NCI-H146 treated with DMSO at 0.1 percent for 48 hours (cell line): ENCODE measurements around the gene ESPNL.

Source experiments
- DNase-seq: peaks from one replicate; lab custom pipeline; 2025; ENCODE audit not compliant: unreplicated experiment; lab: John Stamatoyannopoulos, UW

ESPNL gene

DNA sequence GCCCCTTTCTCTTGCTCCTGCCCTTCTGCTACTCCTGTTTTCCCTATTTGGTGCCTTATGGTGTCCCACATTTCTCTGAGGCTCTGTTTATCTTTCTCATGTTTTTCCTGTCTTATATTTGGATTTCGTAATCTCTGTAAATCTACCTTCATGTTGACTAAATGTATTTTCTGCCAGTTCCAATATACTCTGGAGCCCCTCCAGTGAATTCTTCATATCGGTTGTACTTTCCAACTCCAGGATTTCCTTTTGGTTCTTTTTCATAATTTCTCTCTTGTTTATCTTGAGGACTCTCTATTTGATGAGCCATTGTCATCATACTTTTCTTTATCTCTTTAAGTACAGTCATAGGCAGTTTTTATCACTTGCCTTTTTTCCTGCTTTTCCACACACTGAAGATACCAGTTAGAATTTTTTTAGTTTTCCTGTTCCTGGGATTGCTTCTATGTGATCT, 20.2 kb upstream of the ESPNL start:
- no peak for DNase-seq

DNA sequence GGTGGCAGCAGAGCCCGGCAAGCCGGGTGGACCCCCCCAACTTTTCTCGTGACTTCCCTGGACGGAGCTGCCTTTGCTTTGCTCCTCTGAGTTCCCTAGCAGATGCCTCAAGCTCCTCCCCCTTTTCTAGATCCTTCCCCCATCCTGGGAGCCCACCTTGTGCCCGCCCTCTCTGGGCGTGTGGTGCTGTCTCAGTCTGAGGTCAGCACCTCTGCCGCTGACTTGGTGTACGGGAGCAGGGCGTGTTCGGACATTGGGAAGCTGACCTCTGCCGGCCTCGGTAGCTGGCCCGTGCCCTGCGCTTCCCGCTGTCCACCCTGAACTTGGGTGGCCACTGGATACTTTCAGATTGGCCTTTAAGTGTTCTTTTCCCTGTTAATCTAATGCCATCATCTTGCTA, 19.6 kb upstream of the ESPNL start:
- DNase-seq = no peak

DNA sequence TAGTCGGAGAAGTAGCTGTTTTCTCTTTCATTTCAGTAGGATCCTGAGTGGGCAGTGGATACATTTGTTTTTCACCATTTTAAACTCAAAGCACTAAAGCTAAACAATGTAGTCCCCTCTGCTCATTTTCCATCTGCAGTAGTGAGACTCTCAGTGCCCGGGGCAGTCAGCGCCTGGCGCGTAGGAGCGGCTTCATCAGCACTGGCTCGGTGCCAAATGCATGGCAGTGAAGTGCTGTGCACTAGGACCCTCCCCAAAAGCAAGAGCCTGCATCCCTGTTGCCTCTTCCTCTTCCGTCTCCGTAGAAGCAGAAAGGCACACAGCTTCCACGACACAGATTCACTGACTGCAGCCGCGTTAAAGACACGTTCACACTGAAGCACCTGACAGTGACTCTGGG, 19.0 kb upstream of the ESPNL start:
- DNase-seq = no peak

DNA sequence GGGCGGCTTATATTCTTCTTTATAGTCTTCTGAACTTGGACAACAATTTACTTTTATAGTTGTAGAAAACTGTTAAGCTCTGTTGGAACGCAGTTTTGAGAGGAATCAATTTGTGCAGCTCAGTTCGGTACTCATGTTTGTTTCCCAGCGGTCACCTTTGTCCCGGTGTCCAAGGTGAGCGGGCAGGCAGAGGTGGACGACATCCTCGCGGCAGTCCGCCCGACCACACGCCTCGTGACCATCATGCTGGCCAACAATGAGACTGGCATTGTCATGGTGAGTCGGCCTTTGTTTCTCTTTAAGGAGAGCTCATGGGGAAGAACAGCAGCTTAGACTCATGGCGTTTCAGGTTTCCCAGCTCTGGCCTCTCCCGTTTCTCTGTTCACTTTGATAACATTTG, 18.6 kb upstream of the ESPNL start:
- DNase-seq = no peak

DNA sequence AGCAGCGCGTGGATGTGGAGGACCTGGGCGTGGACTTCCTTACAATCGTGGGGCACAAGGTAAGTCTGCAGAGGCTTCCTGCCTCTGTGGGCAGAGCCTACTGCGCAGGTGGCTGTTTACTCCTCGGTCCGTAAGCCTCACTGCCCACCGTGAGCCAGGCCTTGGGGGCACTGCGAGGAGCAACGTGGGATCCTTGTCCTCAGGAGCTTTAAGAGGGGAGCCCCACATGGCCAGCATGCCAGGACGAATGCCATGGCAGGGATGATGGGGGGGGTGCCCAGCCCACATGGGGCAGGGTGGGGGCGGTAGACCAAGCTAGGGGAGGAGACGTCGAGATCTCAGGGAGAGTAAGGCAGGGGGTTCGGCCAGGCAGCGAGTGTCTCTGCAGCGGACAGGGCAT, 18.0 kb upstream of the ESPNL start:
- no peak for DNase-seq

DNA sequence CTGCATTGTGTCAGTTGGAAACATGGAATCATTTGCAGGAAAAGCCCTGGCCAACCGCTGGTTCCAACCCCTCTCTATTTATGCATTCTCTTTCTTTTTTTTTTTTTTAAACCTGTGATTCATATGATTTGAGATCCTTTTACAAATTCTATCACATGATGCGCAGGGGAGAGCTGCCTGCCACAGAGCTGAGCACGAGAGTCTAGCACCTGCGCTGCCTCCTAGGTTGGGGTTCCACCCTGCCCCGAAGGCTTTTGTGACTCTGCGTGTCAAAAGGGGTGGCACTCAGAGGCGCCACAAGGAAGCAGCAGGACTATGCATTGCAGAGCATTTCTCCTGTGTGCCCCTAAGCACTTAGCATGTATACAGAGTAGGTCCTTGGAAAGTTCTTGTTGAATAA, 17.3 kb upstream of the ESPNL start:
- DNase-seq = no peak

DNA sequence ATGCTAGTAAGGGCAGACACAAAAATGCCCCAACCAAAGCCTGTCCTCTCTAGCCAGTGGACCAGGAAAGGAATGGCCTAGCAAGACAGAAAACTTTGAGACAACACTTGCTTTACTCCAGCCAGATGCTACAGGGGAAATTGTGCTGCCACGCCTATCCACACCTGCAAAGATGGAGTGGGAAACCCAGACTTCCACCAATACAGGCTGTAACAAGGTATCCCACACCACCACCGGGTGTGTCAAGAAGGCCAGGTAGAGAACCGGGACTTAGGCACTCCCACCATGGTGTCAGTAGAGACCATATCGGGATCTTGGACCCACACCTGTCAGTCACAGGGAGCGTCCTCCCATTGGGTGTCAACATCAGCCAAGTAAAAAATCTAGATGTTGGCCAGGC, 16.2 kb upstream of the ESPNL start:
- no peak for DNase-seq

DNA sequence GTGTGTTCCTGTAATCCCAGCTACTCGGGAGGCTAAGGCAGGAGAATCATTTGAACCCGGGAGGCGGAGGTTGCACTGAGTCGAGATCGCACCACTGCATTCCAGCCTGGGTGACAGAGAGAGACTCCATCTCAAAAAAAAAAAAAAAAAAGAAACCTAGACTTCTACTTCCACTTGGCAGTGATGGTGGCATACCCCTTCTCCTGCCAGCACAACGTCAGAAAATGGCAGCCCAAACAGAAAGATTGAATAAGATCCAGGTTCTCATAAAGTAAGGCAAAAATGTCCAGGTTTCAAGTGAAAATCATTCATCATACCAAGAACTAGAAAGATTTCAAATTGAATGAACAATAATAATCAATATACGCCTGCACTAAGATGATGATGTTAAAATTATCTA, 15.4 kb upstream of the ESPNL start:
- no peak for DNase-seq

DNA sequence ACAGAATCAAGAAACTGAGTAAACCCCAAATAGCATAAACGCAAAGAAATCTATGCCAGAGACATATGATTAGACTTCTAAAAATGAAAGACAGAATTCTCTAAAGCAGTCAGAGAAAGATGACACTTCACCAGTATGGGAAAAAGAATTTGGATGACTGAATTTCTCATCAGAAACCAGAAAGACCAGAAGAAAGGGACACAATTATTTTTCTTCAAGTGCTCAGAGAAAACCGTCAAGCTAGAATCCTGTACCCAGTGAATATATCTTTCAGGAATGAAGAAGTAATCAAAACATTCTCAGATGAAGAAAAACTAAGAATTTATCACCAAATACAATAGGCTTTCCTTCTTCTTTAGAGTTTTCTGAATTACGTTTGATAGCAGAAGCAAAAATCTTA, 14.2 kb upstream of the ESPNL start:
- DNase-seq = no peak

DNA sequence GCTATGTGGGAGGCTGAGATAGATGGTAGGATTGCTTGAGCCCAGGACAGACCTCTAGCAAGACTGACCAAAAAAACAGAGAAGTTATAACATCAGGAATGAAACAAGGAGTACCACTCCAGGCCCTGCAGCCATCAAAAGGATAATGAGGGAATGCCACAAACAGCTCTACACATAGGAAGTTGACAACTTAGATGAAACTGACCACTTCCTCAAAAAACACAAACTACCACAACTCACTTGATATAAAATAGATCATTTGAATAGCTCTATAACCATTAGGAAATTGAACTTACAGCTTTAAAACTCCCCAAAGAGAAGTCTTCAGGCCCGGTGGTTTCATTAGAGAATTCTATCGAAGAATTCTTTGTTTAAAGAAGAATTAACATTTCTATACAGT, 12.9 kb upstream of the ESPNL start:
- no peak for DNase-seq

DNA sequence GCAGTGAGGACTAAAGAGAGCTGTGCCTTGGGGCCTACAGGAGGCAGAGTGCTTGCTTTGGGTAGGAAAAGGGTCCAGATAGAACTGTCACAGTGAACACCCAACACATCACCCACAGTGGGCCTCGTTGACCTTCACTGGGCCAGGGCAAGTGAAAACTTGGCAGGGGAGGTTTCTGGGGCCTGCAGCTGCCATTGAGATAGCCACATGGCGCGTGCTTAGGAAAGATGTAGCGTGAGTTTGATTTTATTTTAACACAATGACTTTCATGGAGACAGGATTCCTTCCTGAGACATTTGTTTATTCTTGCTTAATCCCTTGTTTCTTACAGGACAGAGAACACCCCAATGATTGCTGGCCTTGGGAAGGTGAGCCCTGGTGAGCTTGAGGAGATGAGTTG, 9.3 kb upstream of the ESPNL start:
- DNase-seq = no peak

DNA sequence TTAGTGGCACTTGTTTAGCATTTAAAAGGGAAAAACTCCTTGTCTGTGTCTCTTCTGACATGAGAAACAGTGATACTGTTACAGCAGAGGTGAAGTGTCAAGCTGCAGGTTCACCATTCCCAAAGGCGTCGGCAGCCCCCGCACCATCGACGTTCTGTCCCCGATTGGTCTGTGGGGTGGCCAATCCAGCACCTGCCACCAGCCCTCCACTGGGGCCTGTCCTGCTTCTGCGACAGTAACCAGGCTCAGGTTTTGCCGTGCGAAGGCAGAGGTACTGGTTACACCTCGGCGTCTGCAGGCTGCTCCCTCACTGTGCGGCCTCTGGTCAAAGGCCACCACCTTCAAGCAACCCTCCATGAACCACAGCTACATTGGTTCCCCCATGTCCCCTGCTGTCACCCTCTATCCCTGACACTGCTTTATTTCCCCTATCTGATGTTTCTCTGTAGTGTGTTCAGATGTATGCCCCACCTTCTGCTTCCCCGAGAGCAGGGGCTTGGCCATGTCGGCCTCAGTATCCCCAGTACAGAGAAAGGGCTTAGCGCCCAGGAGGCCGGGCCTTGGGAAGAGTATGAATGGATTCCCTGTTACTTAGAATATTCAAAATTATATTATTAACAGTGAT, 8.6 kb upstream of the ESPNL start:
- DNase-seq = no peak

DNA sequence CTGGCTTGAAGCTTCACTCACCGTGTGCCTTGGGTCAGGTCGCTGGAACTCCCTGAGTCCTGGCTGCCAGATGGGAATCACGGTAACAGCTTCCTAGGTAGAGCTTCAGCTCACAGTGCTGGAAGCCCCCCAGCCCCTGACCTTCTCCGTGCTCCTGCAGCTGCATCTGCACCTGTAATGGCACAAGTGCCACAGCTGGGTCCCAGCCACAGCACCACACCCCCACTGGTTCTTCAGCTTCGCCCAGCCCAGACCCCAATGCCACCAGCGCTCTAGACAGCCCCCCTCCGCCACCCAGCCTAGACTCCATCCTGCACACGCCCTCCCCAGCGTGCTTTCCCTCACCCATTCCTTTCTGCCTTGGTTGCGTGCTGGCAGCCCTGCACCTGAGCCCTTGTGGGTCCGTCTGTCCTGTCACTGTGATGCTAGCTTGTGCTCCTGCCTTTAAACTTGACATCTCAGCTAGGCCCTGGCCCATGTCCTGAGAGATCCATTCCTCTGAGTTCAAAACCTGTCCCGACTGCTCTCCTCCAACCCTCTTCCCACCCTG, 7.6 kb upstream of the ESPNL start:
- DNase-seq = no peak

DNA sequence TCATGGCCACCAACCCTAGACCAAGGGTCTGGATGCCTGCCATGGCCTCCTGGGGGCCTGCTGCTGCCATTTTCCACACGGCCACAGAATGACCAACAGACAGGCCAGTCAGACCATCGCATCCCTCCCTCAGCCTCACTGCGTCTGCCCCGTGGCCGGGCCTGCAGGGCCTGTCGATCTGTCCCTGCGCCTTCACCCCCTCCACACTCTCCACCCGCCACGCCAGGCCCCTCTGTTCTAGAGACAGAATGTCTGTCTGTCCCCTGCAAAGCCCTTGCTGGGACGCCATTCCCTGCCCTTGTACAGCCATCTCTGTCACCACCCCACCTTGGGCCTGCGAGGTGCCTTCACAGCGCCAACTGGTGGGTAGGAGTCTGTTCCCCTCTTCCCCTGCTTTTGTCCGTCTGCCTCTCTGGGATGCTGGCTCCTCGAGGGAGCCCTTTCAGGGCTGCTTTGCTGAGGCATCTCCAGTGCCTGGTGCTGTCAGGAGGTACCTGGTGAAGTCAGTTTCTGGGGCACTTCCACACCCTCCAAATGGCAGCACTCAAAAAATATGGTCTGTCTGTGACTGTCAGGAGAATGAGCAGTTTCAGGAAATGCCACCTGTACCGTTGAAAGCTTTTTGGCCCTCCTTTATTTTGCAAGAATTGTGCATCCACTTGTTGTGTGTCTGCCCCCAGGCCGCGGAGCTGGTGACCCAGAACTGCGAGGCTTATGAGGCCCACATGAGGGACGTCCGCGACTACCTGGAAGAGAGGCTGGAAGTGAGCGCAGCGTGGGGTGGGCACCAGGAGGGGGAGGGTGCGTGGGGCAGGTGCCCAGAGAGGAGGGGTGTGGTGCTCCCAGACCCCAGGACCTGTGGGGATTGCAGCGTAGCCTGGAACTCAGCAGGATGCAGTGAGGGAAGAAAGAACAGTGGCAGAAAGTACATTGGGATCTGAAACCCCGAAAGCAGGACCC, 6.7 kb upstream of the ESPNL start:
- DNase-seq = no peak

DNA sequence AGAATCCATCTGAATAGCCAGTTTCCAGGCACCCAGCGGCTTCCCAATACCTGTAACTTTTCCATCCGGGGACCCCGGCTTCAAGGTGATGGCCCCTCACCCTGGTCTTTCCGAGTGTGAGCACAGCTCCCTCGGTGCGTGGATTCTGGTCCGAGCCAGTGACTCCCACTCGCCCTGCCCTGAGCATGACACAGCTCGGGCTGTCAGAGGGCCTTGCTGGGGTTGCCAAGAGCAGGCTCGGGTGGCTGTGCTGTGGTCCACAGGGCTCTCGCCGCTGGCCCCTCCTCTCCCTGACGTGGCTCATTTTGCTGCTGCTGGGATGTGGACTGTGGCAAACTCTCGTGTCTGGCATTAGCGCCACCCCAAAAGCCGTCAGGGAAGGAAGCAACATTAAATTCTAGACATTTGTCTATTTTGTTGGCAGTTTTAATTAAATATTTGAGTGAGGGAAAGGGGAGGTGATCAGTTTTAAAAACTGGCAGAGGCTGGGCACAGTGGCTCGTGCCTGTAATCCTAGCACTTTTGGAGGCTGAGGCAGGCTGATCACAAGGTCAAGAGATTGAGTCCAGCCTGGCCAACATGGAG, 5.6 kb upstream of the ESPNL start:
- DNase-seq = no peak

DNA sequence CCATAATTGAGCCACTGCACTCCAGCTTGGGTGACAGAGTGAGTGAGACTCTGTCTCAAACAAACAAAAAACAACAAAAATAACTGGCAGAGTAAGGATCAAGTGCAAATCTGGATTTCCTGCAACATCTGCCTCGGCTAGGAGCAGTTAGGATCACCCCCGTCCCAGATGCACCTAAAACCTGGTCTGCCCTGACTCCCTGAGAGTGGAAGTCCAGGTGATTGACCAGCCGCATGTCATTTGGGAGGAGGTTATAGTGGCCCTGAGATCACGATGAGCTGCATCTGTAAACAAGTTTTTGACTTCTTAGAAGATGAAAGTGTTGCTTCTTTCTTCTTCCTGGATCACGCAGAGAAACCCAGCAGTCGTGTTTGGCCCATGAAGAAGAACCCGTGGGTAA, 5.0 kb upstream of the ESPNL start:
- DNase-seq = no peak

DNA sequence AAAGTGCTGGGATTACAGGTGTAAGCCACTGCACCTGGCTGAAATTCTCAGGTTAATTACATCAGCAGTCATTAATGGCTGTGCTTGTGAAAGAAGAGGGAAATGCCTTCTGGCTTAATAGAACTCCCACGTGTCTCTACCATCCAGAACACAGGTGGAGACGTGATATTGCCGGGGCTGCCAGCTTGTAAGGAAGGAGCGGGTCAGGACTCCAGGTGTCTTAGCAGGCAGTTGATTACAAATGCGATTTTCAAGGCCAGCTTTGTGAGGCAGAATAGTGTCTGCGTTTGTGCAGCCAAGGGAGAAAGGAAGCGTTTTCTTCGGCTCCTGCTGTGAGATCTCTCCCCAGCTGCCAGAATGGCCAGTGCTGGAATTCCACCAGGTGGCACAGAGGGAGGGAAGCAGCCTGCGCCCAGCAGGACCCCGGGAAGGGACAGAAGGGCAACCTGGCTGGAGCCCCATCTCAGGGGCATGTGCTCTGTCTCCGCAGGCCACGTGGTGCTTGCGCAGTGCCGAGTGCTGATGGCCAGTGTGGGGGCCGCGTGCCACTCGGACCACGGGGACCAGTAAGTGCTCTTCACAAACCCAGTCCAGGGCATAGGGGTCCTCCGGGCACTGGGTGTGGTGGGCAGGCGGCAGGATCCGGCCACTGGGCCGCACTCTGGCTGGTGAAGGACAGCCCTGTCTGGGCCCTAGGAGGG, 3.7 kb upstream of the ESPNL start:
- peak; percentile 85 for DNase-seq

DNA sequence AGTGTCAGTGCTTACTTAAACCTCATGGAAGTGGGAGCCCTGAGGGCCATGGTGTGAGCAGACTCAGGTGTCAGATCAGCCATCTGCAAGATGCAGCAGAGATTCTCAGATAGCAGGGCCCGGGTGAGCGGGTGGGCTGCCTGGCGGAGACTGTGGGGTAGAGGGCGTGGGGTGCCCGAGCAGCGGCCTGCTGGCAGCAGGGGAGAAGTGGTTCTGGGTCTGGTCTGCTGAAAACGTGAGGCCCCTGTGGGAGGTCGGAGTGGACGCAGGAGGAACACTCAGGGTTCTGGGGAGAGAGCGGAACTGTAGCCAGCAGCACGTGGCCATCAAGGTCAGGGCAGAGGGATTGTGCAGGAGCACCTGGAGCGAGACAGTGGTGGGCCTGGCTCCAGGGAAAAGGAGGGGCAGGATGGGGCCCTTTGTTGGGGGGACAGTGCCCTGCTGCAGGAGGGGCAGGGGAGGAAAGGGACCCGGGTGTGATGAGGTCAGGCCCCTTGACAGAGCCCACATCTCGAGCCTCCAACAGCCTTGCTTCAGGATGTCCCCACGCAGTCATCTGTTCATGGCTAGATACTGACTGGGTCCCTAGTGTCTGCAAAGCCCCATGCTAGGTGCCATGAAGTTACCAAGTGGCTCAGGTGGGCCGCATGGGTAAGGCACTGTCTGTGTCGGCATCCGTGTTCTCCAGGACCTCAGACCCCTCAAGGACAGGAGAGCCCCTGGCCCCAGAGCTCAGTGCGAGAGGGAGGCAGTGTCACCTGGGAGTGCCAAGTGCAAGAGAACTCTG, 2.7 kb upstream of the ESPNL start:
- DNase-seq = no peak

DNA sequence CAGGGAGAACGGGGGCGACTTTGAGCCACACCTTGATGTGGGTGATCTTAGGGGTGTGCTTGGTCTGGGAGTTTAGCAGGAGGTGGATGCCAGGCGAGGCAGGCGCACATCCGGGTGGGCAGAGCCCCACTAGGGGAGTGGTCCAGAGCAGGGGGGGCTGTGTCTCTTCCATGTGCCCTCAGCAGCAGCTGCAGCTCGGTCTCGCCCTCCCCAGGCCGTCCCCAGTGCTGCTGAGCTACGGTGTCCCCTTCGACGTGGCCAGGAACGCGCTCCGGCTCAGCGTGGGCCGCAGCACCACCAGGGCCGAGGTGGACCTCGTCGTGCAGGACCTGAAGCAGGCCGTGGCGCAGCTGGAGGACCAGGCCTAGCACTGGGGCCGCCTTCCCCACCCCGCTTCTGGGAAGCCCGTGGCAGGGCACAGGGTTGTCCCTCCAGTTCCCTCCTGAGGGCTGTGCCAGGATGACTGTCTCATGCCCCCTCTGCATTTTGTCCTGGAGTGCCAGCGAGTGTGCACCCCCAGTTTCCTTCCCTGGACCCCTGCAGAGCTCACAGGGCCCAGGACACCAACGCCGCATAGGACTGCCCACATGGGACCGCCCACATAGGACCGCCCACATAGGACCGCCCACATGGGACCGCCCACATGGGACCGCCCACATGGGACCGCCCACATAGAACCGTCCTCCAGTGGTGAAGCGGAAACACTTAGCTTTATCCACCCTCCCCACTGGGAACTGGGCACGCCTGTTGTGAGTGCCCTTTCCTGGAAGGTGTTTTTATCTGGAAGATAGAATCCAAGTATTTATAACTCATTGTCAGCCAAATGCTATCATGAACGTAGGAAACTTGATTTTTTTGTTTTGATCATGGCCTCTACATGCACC, 1.9 kb upstream of the ESPNL start:
- DNase-seq = no peak
